Left ventricle myocardium inferior (tissue), 1 donor: ENCODE data around the gene GJC3. TPM values are rescaled to one million over a fixed set of nuclear protein-coding genes. Genes with fewer than 3 reads are reported as not detected.
"Not testable (repeated sequence)": the region's sequence is repeated elsewhere in the genome, so short reads cannot be mapped to it uniquely, and the experiment has no call there.

Source experiments
- DNase-seq: peaks from one replicate; pipeline ENCODE4 v3.0.0-alpha.2; 2020
- H3K27ac ChIP-seq: fragments of 200-600 bp; replicated peaks from 2 replicates; pipeline ENCODE4 v1.8.0; 2021
- H3K27me3 ChIP-seq: fragments of 200-600 bp; 2 replicates; pipeline ENCODE4 v1.8.0; 2021; ENCODE audit warnings: low read depth
- H3K36me3 ChIP-seq: fragments of 200-600 bp; 2 replicates; pipeline ENCODE4 v1.8.0; 2021
- H3K4me1 ChIP-seq: fragments of 200-600 bp; 2 replicates; pipeline ENCODE4 v1.8.0; 2021
- H3K4me3 ChIP-seq: fragments of 200-600 bp; 2 replicates; pipeline ENCODE4 v1.8.0; 2021; ENCODE audit warnings: mild to moderate bottlenecking, moderate library complexity
- H3K9me3 ChIP-seq: fragments of 200-600 bp; replicated peaks from 2 replicates; pipeline ENCODE4 v1.8.0; 2021
- CTCF ChIP-seq: fragments of 200-600 bp; IDR thresholded peaks from 2 replicates; pipeline ENCODE4 v1.8.0; 2021; ENCODE audit warnings: antibody characterized with exemption, mild to moderate bottlenecking, borderline replicate concordance
- intact Hi-C: fragments of 100-400 bp; cut with micrococcal nuclease; formaldehyde crosslinking; loops from one replicate; pipeline ENCODE4 v1.11.0; 2022
- total RNA-seq: library from RNA; stranded (reverse); fragmentation: NEBNext Ultra II Directional; extraction: Animal tissue kit (Norgen Biotek cat#: 25700); gene quantifications from one replicate; pipeline ENCODE4 v1.2.1, GENCODE V29; 2021
- donor health status: DM: no; HTN: yes; CAD: no; lungs with severe emphysema.

GJC3 gene
- total RNA-seq, 1 donor from 2014 or later: 0.27 TPM

- TF ChIP-seq CTCF: no peak
- DNase-seq: no peak
- Histone ChIP-seq H3K4me3 (no peak overlapping the region), H3K4me1 (peaks cover 14% of the 10 kb centered on the region), H3K27me3 (peaks cover 2% of the 10 kb centered on the region), H3K27ac (no peak overlapping the region), H3K9me3 (peaks cover 3% of the 10 kb centered on the region), H3K36me3 (no peaks in the 10 kb centered on the region)
- intact Hi-C loops: no loop called here
Measured at GRCh38 chr7:99971242-99971641, 41.8 kb upstream of the GJC3 start.

GRCh38 chr7:99969813-99970212 is 40.4 kb upstream of the GJC3 start:
- H3K27ac ChIP-seq, H3K4me3 ChIP-seq, H3K9me3 ChIP-seq, intact Hi-C loops, H3K4me1 ChIP-seq, DNase-seq, H3K36me3 ChIP-seq: not testable (repeated sequence)
- peaks cover 13% of the 10 kb centered on the region for H3K27me3 ChIP-seq

GRCh38 chr7:99969298-99969697 is 39.9 kb upstream of the GJC3 start:
- no peak overlapping the region for H3K4me3 ChIP-seq
- peaks cover 3% of the 10 kb centered on the region for H3K9me3 ChIP-seq
- DNase-seq: no peak
- H3K27ac ChIP-seq: no peak overlapping the region
- peaks cover 18% of the 10 kb centered on the region for H3K27me3 ChIP-seq
- peaks cover 4% of the 10 kb centered on the region for H3K4me1 ChIP-seq
- intact Hi-C loops: no loop called here
- no peaks in the 10 kb centered on the region for H3K36me3 ChIP-seq
- no peak for TF ChIP-seq CTCF

GRCh38 chr7:99958564-99959227 is 29.3 kb upstream of the GJC3 start:
- H3K36me3 ChIP-seq: no peaks in the 10 kb centered on the region
- no peak for DNase-seq
- H3K9me3 ChIP-seq: no peaks in the 10 kb centered on the region
- TF ChIP-seq CTCF: no peak
- H3K27ac ChIP-seq: no peak overlapping the region
- intact Hi-C loops: no loop called here
- no peak overlapping the region for H3K4me3 ChIP-seq
- H3K27me3 ChIP-seq: peaks cover 90% of the 10 kb centered on the region
- no peaks in the 10 kb centered on the region for H3K4me1 ChIP-seq

GRCh38 chr7:99955247-99955646 is 25.8 kb upstream of the GJC3 start:
- Histone ChIP-seq H3K9me3 (no peaks in the 10 kb centered on the region), H3K27ac (no peak overlapping the region)
- intact Hi-C loops: no loop called here

GRCh38 chr7:99954643-99955042 is 25.2 kb upstream of the GJC3 start:
- H3K36me3 ChIP-seq, intact Hi-C loops, H3K9me3 ChIP-seq, H3K4me3 ChIP-seq, H3K4me1 ChIP-seq, H3K27ac ChIP-seq, DNase-seq: not testable (repeated sequence)
- peaks cover 49% of the 10 kb centered on the region for H3K27me3 ChIP-seq

More at GRCh38 chr7:99955247-99955646, 25.8 kb upstream of the GJC3 start:
- DNase-seq: no peak
- peaks cover 55% of the 10 kb centered on the region for H3K27me3 ChIP-seq
- no peaks in the 10 kb centered on the region for H3K36me3 ChIP-seq
- no peaks in the 10 kb centered on the region for H3K4me1 ChIP-seq
- no peak overlapping the region for H3K4me3 ChIP-seq
- TF ChIP-seq CTCF: no peak
